SK-N-SH treated with all-trans-retinoic acid at 6 μM for 48 hours (cell line): ENCODE data around the gene SNX5.

Experiments
- ATAC-seq: fragments of 200-7000 bp; cut with Tn5 transposase; 3 replicates; pipeline ENCODE4 v1.9.1; 2020; ENCODE audit warnings: mild to moderate bottlenecking, moderate library complexity
- ARNTL ChIP-seq: fragments of 450-650 bp; formaldehyde crosslinking; IDR thresholded peaks from 2 replicates; pipeline ENCODE4 v1.5.0; 2020; ENCODE audit warnings: low read depth, mild to moderate bottlenecking, moderate library complexity, borderline replicate concordance
- BACH2 ChIP-seq: fragments of 250-450 bp; sonication (Bioruptor Pico); IDR thresholded peaks from 2 replicates; pipeline ENCODE4 v1.9.0; 2021; ENCODE audit warnings: mild to moderate bottlenecking, borderline replicate concordance
- ESRRG ChIP-seq: fragments of 250-450 bp; sonication (Bioruptor Pico); IDR thresholded peaks from 2 replicates; pipeline ENCODE4 v1.6.1; 2021; ENCODE audit warnings: mild to moderate bottlenecking
- GLIS3 ChIP-seq: fragments of 250-450 bp; sonication (Bioruptor Pico); IDR thresholded peaks from 2 replicates; pipeline ENCODE4 v1.5.0; 2020; ENCODE audit warnings: mild to moderate bottlenecking, moderate library complexity
- ISL1 ChIP-seq: fragments of 250-450 bp; sonication (Bioruptor Pico); IDR thresholded peaks from 2 replicates; pipeline ENCODE4 v2.1.2; 2022; ENCODE audit warnings: mild to moderate bottlenecking, moderate library complexity
- OSR1 ChIP-seq: fragments of 250-450 bp; sonication (Bioruptor Pico); IDR thresholded peaks from 2 replicates; pipeline ENCODE4 v1.8.0; 2022; ENCODE audit warnings: moderate library complexity, mild to moderate bottlenecking, inconsistent platforms
- PATZ1 ChIP-seq: fragments of 250-450 bp; sonication (Bioruptor Pico); IDR thresholded peaks from 2 replicates; pipeline ENCODE4 v1.8.0; 2020; ENCODE audit warnings: mild to moderate bottlenecking, moderate library complexity, borderline replicate concordance
- POU6F1 ChIP-seq: fragments of 250-450 bp; sonication (Bioruptor Pico); IDR thresholded peaks from 2 replicates; pipeline ENCODE4 v1.8.0; 2021; ENCODE audit warnings: low read depth, mild to moderate bottlenecking, moderate library complexity, borderline replicate concordance
- PPARA ChIP-seq: fragments of 250-450 bp; sonication (Bioruptor Pico); IDR thresholded peaks from 2 replicates; pipeline ENCODE4 v1.5.0; 2020; ENCODE audit warnings: mild to moderate bottlenecking, borderline replicate concordance
- RARB ChIP-seq: fragments of 250-450 bp; sonication (Bioruptor Pico); IDR thresholded peaks from 2 replicates; pipeline ENCODE4 v1.8.0; 2021; ENCODE audit warnings: mild to moderate bottlenecking, moderate library complexity
- SNAI2 ChIP-seq: fragments of 250-450 bp; sonication (Bioruptor Pico); IDR thresholded peaks from 2 replicates; pipeline ENCODE4 v1.5.0; 2020; ENCODE audit warnings: mild to moderate bottlenecking, moderate library complexity
- TOX ChIP-seq: fragments of 250-450 bp; sonication (Bioruptor Pico); IDR thresholded peaks from 2 replicates; pipeline ENCODE4 v1.8.0; 2021; ENCODE audit warnings: mild to moderate bottlenecking, moderate library complexity, borderline replicate concordance
- TSHZ2 ChIP-seq: fragments of 250-450 bp; sonication (Bioruptor Pico); IDR thresholded peaks from 2 replicates; pipeline ENCODE4 v1.5.0; 2020; ENCODE audit warnings: mild to moderate bottlenecking, moderate library complexity
- ZC3H10 ChIP-seq: fragments of 250-450 bp; sonication (Bioruptor Pico); IDR thresholded peaks from 2 replicates; pipeline ENCODE4 v1.5.1; 2021; ENCODE audit warnings: mild to moderate bottlenecking, moderate library complexity
- ZFP3 ChIP-seq: fragments of 250-450 bp; sonication (Bioruptor Pico); IDR thresholded peaks from 2 replicates; pipeline ENCODE4 v1.5.0; 2020; ENCODE audit warnings: mild to moderate bottlenecking, moderate library complexity
- ZFP30 ChIP-seq: fragments of 450-650 bp; formaldehyde crosslinking; IDR thresholded peaks from 2 replicates; pipeline ENCODE4 v1.5.0; 2022; ENCODE audit warnings: mild to moderate bottlenecking, moderate library complexity
- ZNF565 ChIP-seq: fragments of 450-650 bp; formaldehyde crosslinking; conservative IDR thresholded peaks from 2 replicates; pipeline ENCODE4 v1.5.0; 2020; ENCODE audit warnings: low read depth, mild to moderate bottlenecking, moderate library complexity
- ZNF70 ChIP-seq: fragments of 450-650 bp; formaldehyde crosslinking; IDR thresholded peaks from 2 replicates; pipeline ENCODE4 v1.5.0; 2020; ENCODE audit warnings: mild to moderate bottlenecking, moderate library complexity
- ZNF8 ChIP-seq: fragments of 450-650 bp; formaldehyde crosslinking; IDR thresholded peaks from 2 replicates; pipeline ENCODE4 v1.5.0; 2020; ENCODE audit warnings: mild to moderate bottlenecking, moderate library complexity
- TF ChIP-seq, protein P1 (sequence below): fragments of 250-450 bp; sonication (Bioruptor Pico); IDR thresholded peaks from 2 replicates; pipeline ENCODE4 v1.5.1; 2020; ENCODE audit warnings: low read depth, mild to moderate bottlenecking, moderate library complexity
- TF ChIP-seq, protein P2 (sequence below): fragments of 250-450 bp; sonication (Bioruptor Pico); IDR thresholded peaks from 2 replicates; pipeline ENCODE4 v1.5.1; 2021; ENCODE audit warnings: mild to moderate bottlenecking, moderate library complexity

The SNX5 gene

GRCh38 chr20:17959257-17959627, 9.4 kb downstream of the SNX5 start:
- ATAC-seq, result no peak
- TF ChIP-seq OSR1 (CRISPR knock-in tag) (no peak), TSHZ2 (CRISPR knock-in tag) (no peak), ZNF70 (CRISPR knock-in tag) (no peak), ZFP30 (CRISPR knock-in tag) (no peak), ISL1 (CRISPR knock-in tag) (no peak), SNAI2 (no peak)
- TF ChIP-seq, protein P1, sequence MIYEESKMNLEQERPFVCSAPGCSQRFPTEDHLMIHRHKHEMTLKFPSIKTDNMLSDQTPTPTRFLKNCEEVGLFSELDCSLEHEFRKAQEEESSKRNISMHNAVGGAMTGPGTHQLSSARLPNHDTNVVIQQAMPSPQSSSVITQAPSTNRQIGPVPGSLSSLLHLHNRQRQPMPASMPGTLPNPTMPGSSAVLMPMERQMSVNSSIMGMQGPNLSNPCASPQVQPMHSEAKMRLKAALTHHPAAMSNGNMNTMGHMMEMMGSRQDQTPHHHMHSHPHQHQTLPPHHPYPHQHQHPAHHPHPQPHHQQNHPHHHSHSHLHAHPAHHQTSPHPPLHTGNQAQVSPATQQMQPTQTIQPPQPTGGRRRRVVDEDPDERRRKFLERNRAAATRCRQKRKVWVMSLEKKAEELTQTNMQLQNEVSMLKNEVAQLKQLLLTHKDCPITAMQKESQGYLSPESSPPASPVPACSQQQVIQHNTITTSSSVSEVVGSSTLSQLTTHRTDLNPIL (CRISPR knock-in tag), result no peak

DNA sequence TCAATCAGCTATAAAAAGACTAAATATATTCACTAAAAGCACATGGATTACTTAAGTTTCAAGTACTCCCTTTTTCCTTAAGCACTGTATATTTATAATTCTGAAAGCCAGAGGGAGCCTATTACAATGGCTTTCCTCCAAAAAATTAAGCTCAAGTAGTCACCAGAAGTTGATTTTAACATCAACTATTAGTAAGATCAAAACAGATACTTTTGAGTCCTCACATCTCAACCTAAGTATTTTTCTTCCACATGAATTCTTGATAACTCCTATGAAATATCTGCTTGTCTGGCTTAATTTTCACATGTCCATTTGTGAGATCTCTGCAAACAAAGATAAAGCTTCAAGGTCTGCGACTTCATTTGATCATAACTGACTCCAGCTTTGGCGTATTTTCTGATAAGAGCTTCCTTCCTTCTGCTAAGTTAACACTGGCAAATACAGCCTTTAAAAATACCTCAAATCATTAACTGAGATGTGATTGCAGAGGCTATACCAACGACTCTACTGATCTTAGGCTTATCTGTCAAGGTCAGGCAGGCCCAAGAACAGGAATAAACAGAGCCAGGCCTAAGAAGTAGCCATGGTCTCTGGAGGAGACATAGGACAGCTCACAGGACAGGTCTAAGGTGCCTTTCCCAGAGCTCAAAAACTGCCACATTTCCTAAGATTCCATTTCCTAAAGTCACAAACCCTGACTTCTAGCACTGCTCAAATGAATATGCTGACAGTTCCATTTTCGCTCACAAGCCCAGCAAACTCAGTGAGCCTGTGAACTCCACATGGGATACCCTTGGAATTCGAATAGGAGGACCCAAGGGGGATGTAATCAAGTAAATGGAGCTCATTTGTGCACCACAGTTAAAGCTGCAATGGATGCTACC, 10.0 kb downstream of the SNX5 start:
- no peak for TF ChIP-seq SNAI2
- no peak for TF ChIP-seq ZNF565 (CRISPR knock-in tag)
- TF ChIP-seq ESRRG (CRISPR knock-in tag), result no peak
- TF ChIP-seq ARNTL (CRISPR knock-in tag), result no peak
- TF ChIP-seq, protein P2, sequence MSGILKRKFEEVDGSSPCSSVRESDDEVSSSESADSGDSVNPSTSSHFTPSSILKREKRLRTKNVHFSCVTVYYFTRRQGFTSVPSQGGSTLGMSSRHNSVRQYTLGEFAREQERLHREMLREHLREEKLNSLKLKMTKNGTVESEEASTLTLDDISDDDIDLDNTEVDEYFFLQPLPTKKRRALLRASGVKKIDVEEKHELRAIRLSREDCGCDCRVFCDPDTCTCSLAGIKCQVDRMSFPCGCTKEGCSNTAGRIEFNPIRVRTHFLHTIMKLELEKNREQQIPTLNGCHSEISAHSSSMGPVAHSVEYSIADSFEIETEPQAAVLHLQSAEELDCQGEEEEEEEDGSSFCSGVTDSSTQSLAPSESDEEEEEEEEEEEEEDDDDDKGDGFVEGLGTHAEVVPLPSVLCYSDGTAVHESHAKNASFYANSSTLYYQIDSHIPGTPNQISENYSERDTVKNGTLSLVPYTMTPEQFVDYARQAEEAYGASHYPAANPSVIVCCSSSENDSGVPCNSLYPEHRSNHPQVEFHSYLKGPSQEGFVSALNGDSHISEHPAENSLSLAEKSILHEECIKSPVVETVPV, result no peak
- no peak for TF ChIP-seq ZFP3
- no peak for TF ChIP-seq POU6F1 (CRISPR knock-in tag)
- no peak for TF ChIP-seq ZC3H10
- no peak for TF ChIP-seq BACH2 (CRISPR knock-in tag)
- no peak for TF ChIP-seq ZNF8
- TF ChIP-seq ZNF70 (CRISPR knock-in tag), result no peak
- peak; percentile 39 for ATAC-seq

DNA sequence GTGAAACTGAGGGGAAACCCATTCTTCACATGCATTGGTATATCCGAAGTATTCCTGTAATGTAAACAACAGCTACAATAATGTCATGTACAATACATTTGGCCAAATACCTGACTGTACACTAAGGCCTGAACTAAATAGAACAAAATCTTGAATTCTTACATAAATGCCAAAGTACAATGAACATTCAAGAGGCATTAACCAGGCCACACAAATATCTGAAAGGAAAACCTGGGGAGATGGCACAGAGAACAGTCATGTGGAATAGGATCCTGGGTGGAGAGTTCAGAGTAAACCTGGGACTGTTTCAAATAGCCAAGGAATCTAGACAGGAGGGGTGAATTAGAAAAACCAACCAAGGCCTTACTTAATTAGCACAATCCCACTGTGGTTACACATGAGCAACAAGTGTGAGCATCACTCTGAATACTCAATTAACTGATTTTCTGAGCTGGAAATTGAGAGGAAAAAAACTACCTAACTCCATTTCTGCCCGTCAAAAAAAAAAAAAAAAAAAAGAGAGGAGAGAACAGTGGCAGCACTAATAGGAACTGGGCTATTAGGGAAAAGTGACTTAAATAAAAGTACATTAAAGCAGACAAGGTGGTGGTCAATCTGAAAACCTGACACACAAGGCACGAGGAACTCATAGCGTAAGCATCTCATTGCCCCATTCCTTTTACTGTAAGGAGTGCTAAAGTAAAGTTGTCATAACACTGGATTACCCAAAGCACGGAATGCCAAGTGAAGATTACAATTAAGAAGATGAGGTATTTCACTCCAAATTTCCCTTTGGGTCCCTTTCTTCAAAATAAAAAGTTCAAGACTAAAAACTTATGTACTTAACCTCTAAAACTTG, 10.9 kb downstream of the SNX5 start:
- no peak for ATAC-seq
- TF ChIP-seq ZC3H10 (no peak), POU6F1 (CRISPR knock-in tag) (no peak), PATZ1 (no peak), BACH2 (CRISPR knock-in tag) (no peak), RARB (CRISPR knock-in tag) (no peak), ZNF565 (CRISPR knock-in tag) (no peak), OSR1 (CRISPR knock-in tag) (no peak), ARNTL (CRISPR knock-in tag) (no peak), ZFP3 (no peak), GLIS3 (CRISPR knock-in tag) (no peak), PPARA (CRISPR knock-in tag) (no peak), TOX (no peak), ZNF8 (no peak), SNAI2 (no peak)
- TF ChIP-seq, protein P1 (CRISPR knock-in tag), result no peak
